Vagina (tissue), 2 donors: Measurements from ENCODE around the gene KATNB1.

Experiments
- POLR2A ChIP-seq, 2 donors: fragments of 450-650 bp; IDR thresholded peaks; one replicate each; pipeline ENCODE4 v1.6.1; 2017; ENCODE audit warnings: antibody characterized with exemption in 2 of 2, mild to moderate bottlenecking in 2 of 2, moderate library complexity in 2 of 2
- POLR2AphosphoS5 ChIP-seq, 2 donors: sonication (generic); formaldehyde crosslinking; IDR thresholded peaks; one replicate each; pipeline ENCODE4 v1.9.0; 2017; ENCODE audit warnings: antibody characterized with exemption in 2 of 2, mild to moderate bottlenecking in 2 of 2, low read depth in 1 of 2; ENCODE audit not compliant: insufficient read depth in 1 of 2
- TF ChIP-seq, protein P1 (sequence below), 3 experiments: fragments of 450-650 bp in 2 of 3; fragments of 200-600 bp in 1 of 3; sonication (generic) in 1 of 3; IDR thresholded peaks; one replicate each; pipeline ENCODE4 v1.5.1; 2017 to 2019; ENCODE audit warnings: antibody characterized with exemption in 3 of 3, mild to moderate bottlenecking in 2 of 3, moderate library complexity in 2 of 3

DNA sequence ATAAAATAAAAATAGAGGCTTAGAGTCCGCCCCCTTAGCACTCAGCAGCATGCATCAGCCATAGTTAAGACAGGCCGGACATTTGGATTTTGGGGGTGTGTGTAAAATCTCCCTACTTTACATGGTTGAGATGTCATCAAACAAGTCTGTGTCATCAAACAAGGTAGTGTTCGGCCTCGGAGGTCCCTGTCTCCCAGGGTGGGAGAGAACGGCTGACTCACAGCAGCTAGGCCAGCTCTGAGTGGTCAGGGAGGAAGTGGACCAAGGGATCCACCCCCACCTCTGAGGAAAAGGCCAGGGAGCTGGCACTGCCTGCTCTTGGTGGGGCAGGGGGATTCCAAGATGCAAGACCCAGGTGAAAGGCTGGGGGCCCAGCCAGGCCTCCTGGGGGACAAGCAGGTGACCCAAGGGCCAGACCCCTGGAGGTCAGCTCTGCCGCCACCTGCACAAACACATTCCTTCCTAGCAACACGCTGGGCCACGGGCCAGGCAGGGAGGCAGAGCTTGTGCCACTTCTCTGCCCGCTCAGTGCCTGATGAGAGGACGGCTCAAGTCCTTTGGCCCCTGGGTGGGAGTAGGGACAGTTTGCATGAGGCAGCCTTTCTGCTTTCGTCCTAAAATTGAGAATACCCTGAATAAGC is 38.2 kb downstream of the KATNB1 start:
- TF ChIP-seq, protein P1, sequence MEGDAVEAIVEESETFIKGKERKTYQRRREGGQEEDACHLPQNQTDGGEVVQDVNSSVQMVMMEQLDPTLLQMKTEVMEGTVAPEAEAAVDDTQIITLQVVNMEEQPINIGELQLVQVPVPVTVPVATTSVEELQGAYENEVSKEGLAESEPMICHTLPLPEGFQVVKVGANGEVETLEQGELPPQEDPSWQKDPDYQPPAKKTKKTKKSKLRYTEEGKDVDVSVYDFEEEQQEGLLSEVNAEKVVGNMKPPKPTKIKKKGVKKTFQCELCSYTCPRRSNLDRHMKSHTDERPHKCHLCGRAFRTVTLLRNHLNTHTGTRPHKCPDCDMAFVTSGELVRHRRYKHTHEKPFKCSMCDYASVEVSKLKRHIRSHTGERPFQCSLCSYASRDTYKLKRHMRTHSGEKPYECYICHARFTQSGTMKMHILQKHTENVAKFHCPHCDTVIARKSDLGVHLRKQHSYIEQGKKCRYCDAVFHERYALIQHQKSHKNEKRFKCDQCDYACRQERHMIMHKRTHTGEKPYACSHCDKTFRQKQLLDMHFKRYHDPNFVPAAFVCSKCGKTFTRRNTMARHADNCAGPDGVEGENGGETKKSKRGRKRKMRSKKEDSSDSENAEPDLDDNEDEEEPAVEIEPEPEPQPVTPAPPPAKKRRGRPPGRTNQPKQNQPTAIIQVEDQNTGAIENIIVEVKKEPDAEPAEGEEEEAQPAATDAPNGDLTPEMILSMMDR (IDR thresholded peaks at IDR 0.05) = no peak
- TF ChIP-seq POLR2A (IDR thresholded peaks at IDR 0.05) (no peak), POLR2AphosphoS5 (IDR thresholded peaks at IDR 0.05; ENCODE audit: insufficient read depth in 1 of 2, low read depth in 1 of 2) (no peak)
